GM12878 (cell line): ENCODE measurements around the gene PATJ. TPM values are rescaled to one million over a fixed set of nuclear protein-coding genes. Genes with fewer than 3 reads are reported as not detected.

Source experiments
- ATAC-seq: fragments of 200-7000 bp; cut with Tn5 transposase; 3 replicates; pipeline ENCODE4 v1.9.1; 2020; ENCODE audit warnings: mild to moderate bottlenecking, moderate library complexity
- BruUV-seq: library from RNA; stranded (reverse); fragments of 400-500 nt; replicated peaks from 2 replicates; lab custom pipeline; 2021; lab: Mats Ljungman, UMichigan
- CTCF ChIA-PET: fragments of 300-600 bp; sonication (Branson Sonifier 250); formaldehyde crosslinking; extraction: SDS; loops from one replicate; lab custom pipeline; 2021; ENCODE audit warnings: inconsistent platforms; lab: Yijun Ruan, JAX
- POLR2A ChIA-PET: fragments of 350-600 bp; formaldehyde crosslinking; extraction: SDS; loops from one replicate; lab custom pipeline; 2021; ENCODE audit warnings: inconsistent platforms; lab: Charles Lee
- RAD21 ChIA-PET: fragments of 300-600 bp; sonication (Branson Sonifier 250); formaldehyde crosslinking; loops from one replicate; lab custom pipeline; 2023; ENCODE audit warnings: antibody characterized with exemption; ENCODE audit not compliant: unreplicated experiment; lab: Charles Lee
- SMC1A ChIA-PET: fragments of 300-600 bp; sonication (Branson Sonifier 250); formaldehyde crosslinking; loops from one replicate; lab custom pipeline; 2023; ENCODE audit not compliant: unreplicated experiment, uncharacterized antibody; lab: Charles Lee
- DNase-seq: peaks from one replicate; pipeline ENCODE4 v3.0.0-alpha.2; 2011; ENCODE audit warnings: low read depth, low spot score
- FAIRE-seq: peaks from 3 replicates; lab custom pipeline; 2011; peaks lifted over from hg19 to GRCh38; lab: Jason Lieb, UNC
- H2AFZ ChIP-seq: 2 replicates; pipeline ENCODE4 v1.6.0; 2011; ENCODE audit warnings: low read depth, low read length, control low read depth; ENCODE audit not compliant: control insufficient read depth
- H3K27ac ChIP-seq: 2 replicates; pipeline ENCODE4 v1.5.1; 2011; ENCODE audit warnings: control low read depth; ENCODE audit not compliant: control insufficient read depth, insufficient read depth
- H3K27me3 ChIP-seq, 2 experiments: replicated peaks in 1 of 2; 2 replicates each; pipeline versions ENCODE4 v1.6.0 to v1.6.1; 2011; ENCODE audit warnings: low read length in 1 of 2; ENCODE audit not compliant: control insufficient read depth in 2 of 2, insufficient read depth in 2 of 2
- H3K36me3 ChIP-seq, 2 experiments: 2 replicates each; pipeline ENCODE4 v1.5.1; 2011; ENCODE audit warnings: low read length in 1 of 2; ENCODE audit not compliant: control insufficient read depth in 2 of 2, insufficient read depth in 2 of 2
- H3K4me1 ChIP-seq: 2 replicates; pipeline ENCODE4 v1.6.1; 2011; ENCODE audit warnings: mild to moderate bottlenecking, low read length, moderate library complexity, mixed read lengths; ENCODE audit not compliant: control insufficient read depth, insufficient read depth
- H3K4me2 ChIP-seq: 2 replicates; pipeline ENCODE4 v1.6.0; 2011; ENCODE audit warnings: control low read depth; ENCODE audit not compliant: control insufficient read depth, insufficient read depth
- H3K4me3 ChIP-seq: fragments of 200-600 bp; sonication (generic); 2 replicates; pipeline ENCODE4 v1.5.1; 2016
- H3K79me2 ChIP-seq: 2 replicates; pipeline ENCODE4 v1.6.0; 2011; ENCODE audit warnings: low read length; ENCODE audit not compliant: control insufficient read depth, insufficient read depth
- H3K9ac ChIP-seq: 2 replicates; pipeline ENCODE4 v1.8.0; 2011; ENCODE audit warnings: low read length, control low read depth, mixed read lengths; ENCODE audit not compliant: control insufficient read depth, insufficient read depth
- H3K9me3 ChIP-seq: replicated peaks from 3 replicates; pipeline ENCODE4 v1.5.1; 2011; ENCODE audit warnings: mild to moderate bottlenecking, low read length; ENCODE audit not compliant: control insufficient read depth, insufficient read depth
- H4K20me1 ChIP-seq: 2 replicates; pipeline ENCODE4 v1.6.0; 2011; ENCODE audit not compliant: control insufficient read depth, insufficient read depth
- E4F1 ChIP-seq: fragments of 450-650 bp; IDR thresholded peaks from 2 replicates; pipeline ENCODE4 v1.6.1; 2018; ENCODE audit warnings: borderline replicate concordance, mild to moderate bottlenecking; ENCODE audit not compliant: partially characterized antibody
- KAT2A ChIP-seq: conservative IDR thresholded peaks from 2 replicates; pipeline ENCODE4 v1.6.1; 2011; ENCODE audit warnings: low read depth, low read length; ENCODE audit not compliant: control insufficient read depth
- KDM1A ChIP-seq: fragments of 200-600 bp; sonication (generic); IDR thresholded peaks from 2 replicates; pipeline ENCODE4 v1.6.1; 2016; ENCODE audit warnings: borderline replicate concordance
- PAX8 ChIP-seq: fragments of 450-650 bp; IDR thresholded peaks from 2 replicates; pipeline ENCODE4 v1.6.1; 2017; ENCODE audit warnings: mild to moderate bottlenecking, moderate library complexity
- STAT3 ChIP-seq: IDR thresholded peaks from 2 replicates; pipeline ENCODE4 v1.6.1; 2011; ENCODE audit warnings: low read depth, low read length, improper control_type of control experiment
- TCF3 ChIP-seq: IDR thresholded peaks from 2 replicates; pipeline ENCODE4 v1.6.1; 2012; ENCODE audit warnings: low read depth, mild to moderate bottlenecking, low read length, borderline replicate concordance; ENCODE audit not compliant: insufficient read depth
- WGBS: methylation state at CpG from one replicate; pipeline ENCODE4 v1.1.6; 2016; ENCODE audit warnings: low lambda C conversion rate; ENCODE audit not compliant: insufficient replicate concordance, insufficient coverage; ENCODE audit errors: missing lambda C conversion rate; 5-methylcytosine and 5-hydroxymethylcytosine counted together
- in situ Hi-C: fragments of 300-500 bp; cut with MboI; formaldehyde crosslinking; loops from 9 replicates; pipeline ENCODE4 v1.14.3; 2018; ENCODE audit warnings: mixed read lengths
- intact Hi-C: fragments of 100-400 bp; cut with micrococcal nuclease; formaldehyde crosslinking; loops from one replicate; pipeline ENCODE4 v1.14.2; 2022; ENCODE audit not compliant: unreplicated experiment
- polyA plus RNA-seq, 11 experiments: library from polyadenylated mRNA; depleted of rRNA in 4 of 11; unstranded in 6 of 11; stranded (reverse) in 5 of 11; fragments of >200 nt; fragmentation: Nextera tagmentation in 4 of 11; fragmentation: Illumina TruSeq in 1 of 11; extraction: Ambion mirVana in 4 of 11; extraction: Trizol in 1 of 11; gene quantifications; 1 replicate in 1 of 11; 2 replicates in 10 of 11; pipeline versions ENCODE4 v1.2.1 to v1.2.3, GENCODE V29; 2011 to 2016; ENCODE audit warnings: inconsistent platforms in 2 of 11, missing spikeins in 2 of 11, low read depth in 1 of 11
- total RNA-seq, 4 experiments: library from RNA; depleted of rRNA in 3 of 4; stranded (reverse); fragments of >200 nt in 3 of 4; fragmentation: Illumina TruSeq in 1 of 4; extraction: Trizol in 1 of 4; gene quantifications; 2 replicates each; pipeline versions ENCODE4 v1.2.1 to v1.2.3, GENCODE V29; 2013 to 2021

PATJ gene
- total and polyA plus RNA-seq, 10 of the 15 experiments (the other 5 are each of a cell fraction or from before 2014, with no cell fraction given) = 2.8 to 13.9 (median 6.9) TPM

DNA sequence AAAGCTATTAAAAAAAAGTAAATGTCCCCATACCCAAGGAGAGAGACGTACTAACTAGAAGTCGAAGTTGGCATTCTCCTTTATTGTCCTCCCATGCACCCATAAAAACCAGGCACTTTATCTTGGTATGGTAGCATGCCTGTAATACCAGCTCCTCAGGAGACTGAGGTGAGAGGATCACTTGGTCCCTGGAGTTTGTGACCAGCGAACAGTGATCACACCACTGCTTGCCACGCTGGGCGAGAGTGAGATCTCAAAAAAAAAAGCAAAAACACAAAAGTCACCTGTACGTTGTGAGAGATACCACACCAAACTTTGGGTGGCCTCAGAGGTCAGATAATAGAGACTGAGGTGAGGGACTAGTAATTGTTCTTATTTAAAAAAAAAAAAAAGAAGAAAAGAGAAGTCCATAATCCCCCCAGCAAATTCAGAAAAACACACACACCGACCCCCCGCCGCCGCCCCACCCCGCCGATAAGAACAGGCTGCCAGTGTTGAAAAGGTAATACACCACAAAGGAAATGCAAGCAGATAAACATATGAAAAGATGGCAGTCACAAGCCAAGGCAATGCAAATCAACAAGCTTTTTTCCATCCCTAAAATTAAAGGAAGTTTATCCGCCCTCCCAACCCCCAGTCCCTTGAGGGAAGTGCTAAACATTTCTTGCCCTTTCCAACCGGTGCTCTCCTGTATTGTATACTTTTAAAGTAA lies 455.9 kb downstream of the PATJ start:
- no TSS peak for BruUV-seq
- no peak for DNase-seq
- ATAC-seq = no peak
- Histone ChIP-seq H3K27ac (no peak overlapping the region), H3K4me2 (no peak overlapping the region), H3K4me1 (no peaks in the 10 kb centered on the region), H3K9me3 (no peaks in the 10 kb centered on the region; the same call in 2 of the 3 replicates), H3K9ac (no peak overlapping the region), H3K27me3 (no peaks in the 10 kb centered on the region; a peak in 1 of 4 replicates), H2AFZ (no peak overlapping the region), H4K20me1 (no peaks in the 10 kb centered on the region), H3K4me3 (no peak overlapping the region), H3K79me2 (no peaks in the 10 kb centered on the region), H3K36me3 (no peaks in the 10 kb centered on the region)
- RAD21 ChIA-PET = no interaction called here
- in situ Hi-C loops = no loop called here
- WGBS = 45% methylated on average over 14 of the region's 14 CpGs
- no peak for FAIRE-seq
- intact Hi-C loops = no loop called here
- POLR2A ChIA-PET = no interaction called here
- SMC1A ChIA-PET = no interaction called here
- TF ChIP-seq KAT2A = no peak
- TF ChIP-seq STAT3 = no peak
- no peak for TF ChIP-seq PAX8
- no peak for TF ChIP-seq TCF3
- TF ChIP-seq KDM1A = no peak
- TF ChIP-seq E4F1 = no peak
- CTCF ChIA-PET = no interaction called here
